Measurements from ENCODE around the gene PTPRN2.

PTPRN2 gene

GRCh38 chr7:157573244-157573643 lies 1014.4 kb downstream of the PTPRN2 start:
- Histone ChIP-seq H3K36me3 (ENCODE audit: insufficient read depth, low read length) (no peaks in the 10 kb centered on the region), H3K27ac (ENCODE audit: low read depth, low read length) (no peak overlapping the region), H3K9me3 (ENCODE audit: low read length) (no peaks in the 10 kb centered on the region), H3K4me1 (ENCODE audit: insufficient read depth, low read length) (peaks cover 9% of the 10 kb centered on the region), H3K9ac (ENCODE audit: low read length) (no peak overlapping the region), H3K27me3 (ENCODE audit: control insufficient read depth in 1 of 2, insufficient read depth in 2 of 2, low read length in 2 of 2) (no peaks in the 10 kb centered on the region), H3K4me3 (ENCODE audit: low read depth in 1 of 2, low read length in 2 of 2) (no peak overlapping the region)

- peaks cover 9% of the 10 kb centered on the region for H3K4me1 ChIP-seq (ENCODE audit: insufficient read depth, low read length)
- H3K27me3 ChIP-seq (ENCODE audit: control insufficient read depth in 1 of 2, insufficient read depth in 2 of 2, low read length in 2 of 2), result no peaks in the 10 kb centered on the region
- no peak overlapping the region for H3K27ac ChIP-seq (ENCODE audit: low read depth, low read length)
- H3K9ac ChIP-seq (ENCODE audit: low read length), result no peak overlapping the region
- no peak overlapping the region for H3K4me3 ChIP-seq (ENCODE audit: low read depth in 1 of 2, low read length in 2 of 2)
- H3K36me3 ChIP-seq (ENCODE audit: insufficient read depth, low read length), result no peaks in the 10 kb centered on the region
- no peaks in the 10 kb centered on the region for H3K9me3 ChIP-seq (ENCODE audit: low read length)
Measured at GRCh38 chr7:157572622-157573021, 1015.0 kb downstream of the PTPRN2 start.

GRCh38 chr7:157570531-157571200 lies 1017.0 kb downstream of the PTPRN2 start:
- H3K36me3 ChIP-seq (ENCODE audit: insufficient read depth, low read length), result no peaks in the 10 kb centered on the region
- no peaks in the 10 kb centered on the region for H3K27me3 ChIP-seq (ENCODE audit: control insufficient read depth in 1 of 2, insufficient read depth in 2 of 2, low read length in 2 of 2)
- peaks cover 9% of the 10 kb centered on the region for H3K4me1 ChIP-seq (ENCODE audit: insufficient read depth, low read length)
- no peak overlapping the region for H3K27ac ChIP-seq (ENCODE audit: low read depth, low read length)
- no peak overlapping the region for H3K4me3 ChIP-seq (ENCODE audit: low read depth in 1 of 2, low read length in 2 of 2)
- H3K9ac ChIP-seq (ENCODE audit: low read length), result no peak overlapping the region
- no peaks in the 10 kb centered on the region for H3K9me3 ChIP-seq (ENCODE audit: low read length)

GRCh38 chr7:157569967-157570366 lies 1017.7 kb downstream of the PTPRN2 start:
- Histone ChIP-seq H3K9ac (ENCODE audit: low read length) (no peak overlapping the region), H3K9me3 (ENCODE audit: low read length) (no peaks in the 10 kb centered on the region), H3K27me3 (ENCODE audit: control insufficient read depth in 1 of 2, insufficient read depth in 2 of 2, low read length in 2 of 2) (no peaks in the 10 kb centered on the region), H3K36me3 (ENCODE audit: insufficient read depth, low read length) (no peaks in the 10 kb centered on the region), H3K4me3 (ENCODE audit: low read depth in 1 of 2, low read length in 2 of 2) (peak overlapping the region in 1 of 2 donors; percentile 46), H3K27ac (ENCODE audit: low read depth, low read length) (no peak overlapping the region), H3K4me1 (ENCODE audit: insufficient read depth, low read length) (peaks cover 9% of the 10 kb centered on the region)

- H3K4me1 ChIP-seq (ENCODE audit: insufficient read depth, low read length), result peaks cover 9% of the 10 kb centered on the region
- H3K27ac ChIP-seq (ENCODE audit: low read depth, low read length), result no peak overlapping the region
- H3K9ac ChIP-seq (ENCODE audit: low read length), result no peak overlapping the region
- H3K27me3 ChIP-seq (ENCODE audit: control insufficient read depth in 1 of 2, insufficient read depth in 2 of 2, low read length in 2 of 2), result no peaks in the 10 kb centered on the region
- H3K4me3 ChIP-seq (ENCODE audit: low read depth in 1 of 2, low read length in 2 of 2), result peak overlapping the region; percentile 44 to 46
- H3K9me3 ChIP-seq (ENCODE audit: low read length), result no peaks in the 10 kb centered on the region
- H3K36me3 ChIP-seq (ENCODE audit: insufficient read depth, low read length), result no peaks in the 10 kb centered on the region
Measured at GRCh38 chr7:157568770-157569584, 1018.6 kb downstream of the PTPRN2 start.

- no peaks in the 10 kb centered on the region for H3K9me3 ChIP-seq (ENCODE audit: low read length)
- H3K27ac ChIP-seq (ENCODE audit: low read depth, low read length), result no peak overlapping the region
- peak overlapping the region; percentile 44 to 46 for H3K4me3 ChIP-seq (ENCODE audit: low read depth in 1 of 2, low read length in 2 of 2)
- no peaks in the 10 kb centered on the region for H3K27me3 ChIP-seq (ENCODE audit: control insufficient read depth in 1 of 2, insufficient read depth in 2 of 2, low read length in 2 of 2)
- H3K36me3 ChIP-seq (ENCODE audit: insufficient read depth, low read length), result no peaks in the 10 kb centered on the region
- peaks cover 9% of the 10 kb centered on the region for H3K4me1 ChIP-seq (ENCODE audit: insufficient read depth, low read length)
- H3K9ac ChIP-seq (ENCODE audit: low read length), result no peak overlapping the region
Measured at GRCh38 chr7:157568106-157568769, 1019.4 kb downstream of the PTPRN2 start.

GRCh38 chr7:157567666-157568065 lies 1020.0 kb downstream of the PTPRN2 start:
- Histone ChIP-seq H3K4me1 (ENCODE audit: insufficient read depth, low read length) (peaks cover 9% of the 10 kb centered on the region), H3K4me3 (ENCODE audit: low read depth in 1 of 2, low read length in 2 of 2) (no peak overlapping the region), H3K27ac (ENCODE audit: low read depth, low read length) (no peak overlapping the region), H3K27me3 (ENCODE audit: control insufficient read depth in 1 of 2, insufficient read depth in 2 of 2, low read length in 2 of 2) (no peaks in the 10 kb centered on the region), H3K9me3 (ENCODE audit: low read length) (no peaks in the 10 kb centered on the region), H3K36me3 (ENCODE audit: insufficient read depth, low read length) (no peaks in the 10 kb centered on the region), H3K9ac (ENCODE audit: low read length) (no peak overlapping the region)

GRCh38 chr7:157566631-157567006 lies 1021.0 kb downstream of the PTPRN2 start:
- H3K27me3 ChIP-seq (ENCODE audit: control insufficient read depth in 1 of 2, insufficient read depth in 2 of 2, low read length in 2 of 2), result no peaks in the 10 kb centered on the region
- H3K4me3 ChIP-seq (ENCODE audit: low read depth in 1 of 2, low read length in 2 of 2), result no peak overlapping the region
- H3K36me3 ChIP-seq (ENCODE audit: insufficient read depth, low read length), result no peaks in the 10 kb centered on the region
- H3K27ac ChIP-seq (ENCODE audit: low read depth, low read length), result no peak overlapping the region
- H3K4me1 ChIP-seq (ENCODE audit: insufficient read depth, low read length), result peaks cover 9% of the 10 kb centered on the region
- H3K9ac ChIP-seq (ENCODE audit: low read length), result no peak overlapping the region
- no peaks in the 10 kb centered on the region for H3K9me3 ChIP-seq (ENCODE audit: low read length)

GRCh38 chr7:157565981-157566630 lies 1021.5 kb downstream of the PTPRN2 start:
- H3K4me3 ChIP-seq (ENCODE audit: low read depth in 1 of 2, low read length in 2 of 2), result no peak overlapping the region
- no peaks in the 10 kb centered on the region for H3K36me3 ChIP-seq (ENCODE audit: insufficient read depth, low read length)
- peaks cover 9% of the 10 kb centered on the region for H3K4me1 ChIP-seq (ENCODE audit: insufficient read depth, low read length)
- H3K9me3 ChIP-seq (ENCODE audit: low read length), result no peaks in the 10 kb centered on the region
- H3K9ac ChIP-seq (ENCODE audit: low read length), result no peak overlapping the region
- H3K27ac ChIP-seq (ENCODE audit: low read depth, low read length), result no peak overlapping the region
- no peaks in the 10 kb centered on the region for H3K27me3 ChIP-seq (ENCODE audit: control insufficient read depth in 1 of 2, insufficient read depth in 2 of 2, low read length in 2 of 2)

- Histone ChIP-seq H3K9ac (ENCODE audit: low read length) (no peak overlapping the region), H3K27ac (ENCODE audit: low read depth, low read length) (no peak overlapping the region), H3K36me3 (ENCODE audit: insufficient read depth, low read length) (no peaks in the 10 kb centered on the region), H3K27me3 (ENCODE audit: control insufficient read depth in 1 of 2, insufficient read depth in 2 of 2, low read length in 2 of 2) (no peaks in the 10 kb centered on the region), H3K4me3 (ENCODE audit: low read depth in 1 of 2, low read length in 2 of 2) (no peak overlapping the region), H3K4me1 (ENCODE audit: insufficient read depth, low read length) (peaks cover 9% of the 10 kb centered on the region), H3K9me3 (ENCODE audit: low read length) (no peaks in the 10 kb centered on the region)
Measured at GRCh38 chr7:157565201-157565626, 1022.4 kb downstream of the PTPRN2 start.

GRCh38 chr7:157564517-157565177 lies 1023.0 kb downstream of the PTPRN2 start:
- Histone ChIP-seq H3K27me3 (ENCODE audit: control insufficient read depth in 1 of 2, insufficient read depth in 2 of 2, low read length in 2 of 2) (no peaks in the 10 kb centered on the region), H3K9me3 (ENCODE audit: low read length) (no peaks in the 10 kb centered on the region), H3K4me3 (ENCODE audit: low read depth in 1 of 2, low read length in 2 of 2) (no peak overlapping the region), H3K36me3 (ENCODE audit: insufficient read depth, low read length) (no peaks in the 10 kb centered on the region), H3K9ac (ENCODE audit: low read length) (no peak overlapping the region), H3K27ac (ENCODE audit: low read depth, low read length) (no peak overlapping the region), H3K4me1 (ENCODE audit: insufficient read depth, low read length) (peaks cover 7% of the 10 kb centered on the region)

Measured in muscle layer of colon (tissue), 2 donors.